Measurements from ENCODE around the gene SORCS1. TPM values are rescaled to one million over a fixed set of nuclear protein-coding genes. Genes with fewer than 3 reads are reported as not detected.
"Not testable (repeated sequence)": the region's sequence is repeated elsewhere in the genome, so short reads cannot be mapped to it uniquely, and the experiment has no call there.

Gene SORCS1
- polyA plus RNA-seq, 1 donor (not counting 4 experiments of a cell fraction or from before 2014, with no cell fraction given), result not detected

DNA sequence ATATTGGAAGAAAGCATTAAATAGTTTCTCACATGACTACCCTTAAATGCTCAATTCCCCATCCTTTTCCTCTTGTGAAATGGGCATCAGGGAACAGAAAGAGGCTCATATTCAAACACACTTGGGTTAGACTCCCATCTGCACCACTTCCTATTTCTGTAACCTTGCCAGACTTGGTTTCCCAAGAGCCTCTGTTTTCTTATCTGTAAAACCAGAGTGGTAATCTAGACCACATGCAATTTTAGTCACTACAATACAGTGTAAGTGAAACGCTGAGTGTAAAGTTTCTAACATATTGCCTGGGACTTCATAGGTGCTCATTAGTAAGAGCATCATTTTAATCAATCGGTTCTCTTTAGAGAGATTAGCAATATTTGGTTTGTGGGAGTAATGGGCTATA, 136.3 kb downstream of the SORCS1 start:
- H3K9ac ChIP-seq (ENCODE audit: control insufficient read depth, extremely low read depth, insufficient read depth, low read length), result no peak overlapping the region
- no peak overlapping the region for H3K4me2 ChIP-seq (ENCODE audit: control insufficient read depth, extremely low read depth, insufficient read depth, low read depth, low read length)
- H4K20me1 ChIP-seq (ENCODE audit: control insufficient read depth, extremely low read depth, insufficient read depth, low read length), result no peaks in the 10 kb centered on the region
- no peak overlapping the region for H3K4me3 ChIP-seq (ENCODE audit: control insufficient read depth in 2 of 3, extremely low read depth in 1 of 3, insufficient read depth in 2 of 3, low read depth in 1 of 3, low read length in 3 of 3)
- dilution Hi-C loops (cut with MboI; ENCODE audit: extremely low pct_ligation_motif_present, low sequenced_read_pairs), result no loop called here
- no peak for TF ChIP-seq EZH2 (IDR thresholded peaks at IDR 0.05; ENCODE audit: low read length)
- TF ChIP-seq, protein P1, sequence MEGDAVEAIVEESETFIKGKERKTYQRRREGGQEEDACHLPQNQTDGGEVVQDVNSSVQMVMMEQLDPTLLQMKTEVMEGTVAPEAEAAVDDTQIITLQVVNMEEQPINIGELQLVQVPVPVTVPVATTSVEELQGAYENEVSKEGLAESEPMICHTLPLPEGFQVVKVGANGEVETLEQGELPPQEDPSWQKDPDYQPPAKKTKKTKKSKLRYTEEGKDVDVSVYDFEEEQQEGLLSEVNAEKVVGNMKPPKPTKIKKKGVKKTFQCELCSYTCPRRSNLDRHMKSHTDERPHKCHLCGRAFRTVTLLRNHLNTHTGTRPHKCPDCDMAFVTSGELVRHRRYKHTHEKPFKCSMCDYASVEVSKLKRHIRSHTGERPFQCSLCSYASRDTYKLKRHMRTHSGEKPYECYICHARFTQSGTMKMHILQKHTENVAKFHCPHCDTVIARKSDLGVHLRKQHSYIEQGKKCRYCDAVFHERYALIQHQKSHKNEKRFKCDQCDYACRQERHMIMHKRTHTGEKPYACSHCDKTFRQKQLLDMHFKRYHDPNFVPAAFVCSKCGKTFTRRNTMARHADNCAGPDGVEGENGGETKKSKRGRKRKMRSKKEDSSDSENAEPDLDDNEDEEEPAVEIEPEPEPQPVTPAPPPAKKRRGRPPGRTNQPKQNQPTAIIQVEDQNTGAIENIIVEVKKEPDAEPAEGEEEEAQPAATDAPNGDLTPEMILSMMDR (optimal IDR thresholded peaks at IDR 0.05 in 1 of 3, IDR thresholded peaks at IDR 0.05 in 1 of 3, conservative IDR thresholded peaks at IDR 0.05 in 1 of 3; ENCODE audit: extremely low read depth in 1 of 3, insufficient read depth in 2 of 3, low read length in 3 of 3), result no peak
- DNase-seq (ENCODE audit: low read depth, low spot score) (no peak), FAIRE-seq (no peak)
- H3K9me1 ChIP-seq (ENCODE audit: control insufficient read depth, extremely low read depth, insufficient read depth, low read length), result no peaks in the 10 kb centered on the region
- no peak overlapping the region for H3K27ac ChIP-seq (ENCODE audit: control insufficient read depth, insufficient read depth, low read length)
- H2AFZ ChIP-seq (ENCODE audit: control insufficient read depth, low read length), result no peak overlapping the region
- no peaks in the 10 kb centered on the region for H3K79me2 ChIP-seq (ENCODE audit: control insufficient read depth, insufficient read depth, low read length)
- no peaks in the 10 kb centered on the region for H3K9me3 ChIP-seq (ENCODE audit: control insufficient read depth, low read depth, low read length)
- no peaks in the 10 kb centered on the region for H3K4me1 ChIP-seq (ENCODE audit: control insufficient read depth, extremely low read depth, insufficient read depth, low read length)
- H3K27me3 ChIP-seq (ENCODE audit: control insufficient read depth, extremely low read depth, insufficient read depth, low read length), result no peaks in the 10 kb centered on the region
- no peaks in the 10 kb centered on the region for H3K36me3 ChIP-seq (ENCODE audit: control insufficient read depth in 2 of 2, extremely low read depth in 1 of 2, insufficient read depth in 2 of 2, low read length in 2 of 2)

DNA sequence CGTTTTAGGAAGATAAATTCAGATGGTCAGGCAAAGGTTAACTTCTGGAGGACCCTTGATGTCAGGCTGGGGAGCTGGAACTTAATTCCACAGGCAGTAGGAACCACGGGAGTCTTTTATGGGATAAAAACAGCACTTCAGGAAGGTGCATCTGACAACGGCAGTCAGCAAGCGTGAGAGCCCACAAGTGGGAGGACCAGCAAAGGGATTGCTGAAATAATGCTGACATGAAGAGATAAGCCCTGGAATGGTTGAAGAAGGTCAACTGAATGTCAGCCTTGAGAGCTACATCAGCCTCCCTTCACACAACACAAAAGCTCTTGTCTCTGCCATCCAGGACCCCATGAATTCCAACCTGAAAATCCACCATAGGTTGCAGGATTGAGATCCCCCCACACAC, 138.8 kb downstream of the SORCS1 start:
- no peak for DNase-seq (ENCODE audit: low read depth, low spot score)
- Histone ChIP-seq H3K27ac (ENCODE audit: control insufficient read depth, insufficient read depth, low read length) (no peak overlapping the region), H3K27me3 (ENCODE audit: control insufficient read depth, extremely low read depth, insufficient read depth, low read length) (no peaks in the 10 kb centered on the region), H2AFZ (ENCODE audit: control insufficient read depth, low read length) (no peak overlapping the region), H3K9me1 (ENCODE audit: control insufficient read depth, extremely low read depth, insufficient read depth, low read length) (no peaks in the 10 kb centered on the region), H4K20me1 (ENCODE audit: control insufficient read depth, extremely low read depth, insufficient read depth, low read length) (no peaks in the 10 kb centered on the region), H3K36me3 (ENCODE audit: control insufficient read depth in 2 of 2, extremely low read depth in 1 of 2, insufficient read depth in 2 of 2, low read length in 2 of 2) (no peaks in the 10 kb centered on the region), H3K4me2 (ENCODE audit: control insufficient read depth, extremely low read depth, insufficient read depth, low read depth, low read length) (no peak overlapping the region), H3K79me2 (ENCODE audit: control insufficient read depth, insufficient read depth, low read length) (no peaks in the 10 kb centered on the region), H3K4me3 (ENCODE audit: control insufficient read depth in 2 of 3, extremely low read depth in 1 of 3, insufficient read depth in 2 of 3, low read depth in 1 of 3, low read length in 3 of 3) (no peak overlapping the region), H3K9ac (ENCODE audit: control insufficient read depth, extremely low read depth, insufficient read depth, low read length) (no peak overlapping the region), H3K4me1 (ENCODE audit: control insufficient read depth, extremely low read depth, insufficient read depth, low read length) (no peaks in the 10 kb centered on the region), H3K9me3 (ENCODE audit: control insufficient read depth, low read depth, low read length) (no peaks in the 10 kb centered on the region)
- no peak for FAIRE-seq
- no peak for TF ChIP-seq EZH2 (IDR thresholded peaks at IDR 0.05; ENCODE audit: low read length)
- TF ChIP-seq, protein P1 (optimal IDR thresholded peaks at IDR 0.05 in 1 of 3, IDR thresholded peaks at IDR 0.05 in 1 of 3, conservative IDR thresholded peaks at IDR 0.05 in 1 of 3; ENCODE audit: extremely low read depth in 1 of 3, insufficient read depth in 2 of 3, low read length in 3 of 3), result no peak
- dilution Hi-C loops (cut with MboI; ENCODE audit: extremely low pct_ligation_motif_present, low sequenced_read_pairs), result no loop called here

DNA sequence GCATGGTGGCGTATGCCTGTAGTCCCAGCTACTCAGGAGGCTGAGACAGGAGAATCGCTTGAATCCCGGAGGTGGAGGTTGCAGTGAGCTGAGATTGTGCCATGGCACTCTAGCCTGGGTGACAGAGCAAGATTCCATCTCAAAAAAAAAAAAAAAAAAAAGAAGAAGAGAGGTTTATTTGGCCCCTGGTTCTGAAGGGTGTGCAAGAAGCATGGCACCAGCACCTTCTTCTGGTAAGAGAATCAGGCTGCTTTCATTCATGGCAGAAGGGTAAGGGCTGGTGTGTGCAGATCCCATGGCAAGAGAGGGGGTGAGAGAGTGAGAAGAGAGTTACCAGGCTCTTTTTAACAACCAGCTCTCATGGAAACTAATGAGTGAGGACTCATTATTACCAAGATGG, 140.5 kb downstream of the SORCS1 start:
- DNase-seq (ENCODE audit: low read depth, low spot score); H3K36me3 ChIP-seq (ENCODE audit: control insufficient read depth in 2 of 2, extremely low read depth in 1 of 2, insufficient read depth in 2 of 2, low read length in 2 of 2); H3K4me2 ChIP-seq (ENCODE audit: control insufficient read depth, extremely low read depth, insufficient read depth, low read depth, low read length); H4K20me1 ChIP-seq (ENCODE audit: control insufficient read depth, extremely low read depth, insufficient read depth, low read length); H3K4me3 ChIP-seq (ENCODE audit: control insufficient read depth in 2 of 3, extremely low read depth in 1 of 3, insufficient read depth in 2 of 3, low read depth in 1 of 3, low read length in 3 of 3); H3K27me3 ChIP-seq (ENCODE audit: control insufficient read depth, extremely low read depth, insufficient read depth, low read length); FAIRE-seq; H2AFZ ChIP-seq (ENCODE audit: control insufficient read depth, low read length); H3K79me2 ChIP-seq (ENCODE audit: control insufficient read depth, insufficient read depth, low read length); H3K27ac ChIP-seq (ENCODE audit: control insufficient read depth, insufficient read depth, low read length); dilution Hi-C loops (cut with MboI; ENCODE audit: extremely low pct_ligation_motif_present, low sequenced_read_pairs); H3K9ac ChIP-seq (ENCODE audit: control insufficient read depth, extremely low read depth, insufficient read depth, low read length); H3K9me1 ChIP-seq (ENCODE audit: control insufficient read depth, extremely low read depth, insufficient read depth, low read length); H3K9me3 ChIP-seq (ENCODE audit: control insufficient read depth, low read depth, low read length); H3K4me1 ChIP-seq (ENCODE audit: control insufficient read depth, extremely low read depth, insufficient read depth, low read length): not testable (repeated sequence)

All from keratinocyte (primary cell).